Measurements from ENCODE around the gene LRRC74B.
"Not testable (repeated sequence)": the region's sequence is repeated elsewhere in the genome, so short reads cannot be mapped to it uniquely, and the experiment has no call there.

LRRC74B gene

GRCh38 chr22:21055880-21056319, 10.2 kb downstream of the LRRC74B start:
- DNase-seq: no peak

- not testable (repeated sequence) for DNase-seq
These were observed 14.6 kb downstream of the LRRC74B start for GRCh38 chr22:21060363-21060762.

- not testable (repeated sequence) for DNase-seq
These were observed 16.0 kb downstream of the LRRC74B start for GRCh38 chr22:21061660-21062321.

GRCh38 chr22:21064425-21064824, 18.7 kb downstream of the LRRC74B start:
- DNase-seq: not testable (repeated sequence)

GRCh38 chr22:21064917-21065864, 19.4 kb downstream of the LRRC74B start:
- DNase-seq: no peak

GRCh38 chr22:21067075-21067900, 21.5 kb downstream of the LRRC74B start:
- DNase-seq: no peak

GRCh38 chr22:21067901-21068680, 22.3 kb downstream of the LRRC74B start:
- no peak for DNase-seq

GRCh38 chr22:21068681-21069276, 23.0 kb downstream of the LRRC74B start:
- no peak for DNase-seq

- no peak for DNase-seq
These were observed 23.6 kb downstream of the LRRC74B start for GRCh38 chr22:21069375-21069774.

- no peak for DNase-seq
These were observed 25.2 kb downstream of the LRRC74B start for GRCh38 chr22:21070690-21071615.

- DNase-seq: not testable (repeated sequence)
These were observed 26.1 kb downstream of the LRRC74B start for GRCh38 chr22:21071796-21072195.

GRCh38 chr22:21073023-21073422, 27.3 kb downstream of the LRRC74B start:
- DNase-seq: no peak

- no peak for DNase-seq
These were observed 27.7 kb downstream of the LRRC74B start for GRCh38 chr22:21073482-21073881.

- DNase-seq: no peak
These were observed 28.5 kb downstream of the LRRC74B start for GRCh38 chr22:21074102-21074715.

- DNase-seq: no peak
These were observed 29.9 kb downstream of the LRRC74B start for GRCh38 chr22:21075516-21076138.

GRCh38 chr22:21076912-21077625, 31.3 kb downstream of the LRRC74B start:
- DNase-seq: no peak

- no peak for DNase-seq
These were observed 32.2 kb downstream of the LRRC74B start for GRCh38 chr22:21077884-21078508.

GRCh38 chr22:21078916-21079315, 33.2 kb downstream of the LRRC74B start:
- no peak for DNase-seq
